Muscle of back (tissue), 11 donors: ENCODE data around the gene COL25A1. TPM values are rescaled to one million over a fixed set of nuclear protein-coding genes. Genes with fewer than 3 reads are reported as not detected.
"Not testable (repeated sequence)": the region's sequence is repeated elsewhere in the genome, so short reads cannot be mapped to it uniquely, and the experiment has no call there.

ENCODE experiments used
- DNase-seq, 3 donors: peaks; one replicate each; pipeline versions ENCODE4 v3.0.0 to v3.0.0-alpha.2; 2013
- polyA plus RNA-seq, 10 donors: library from polyadenylated mRNA; unstranded; fragments of 120-200 nt; gene quantifications; one replicate each; pipeline ENCODE4 v1.2.1, GENCODE V29; 2013; ENCODE audit not compliant: insufficient read length in 10 of 10

Gene COL25A1
- polyA plus RNA-seq, 10 donors = 4.2 to 8.4 (median 4.8) TPM

GRCh38 chr4:109126856-109127255 lies 175.6 kb downstream of the COL25A1 start:
- DNase-seq = no peak

GRCh38 chr4:109125084-109125483 lies 177.4 kb downstream of the COL25A1 start:
- no peak for DNase-seq

GRCh38 chr4:109123951-109124350 lies 178.5 kb downstream of the COL25A1 start:
- no peak for DNase-seq

- no peak for DNase-seq
Observed at GRCh38 chr4:109121561-109121960, 180.9 kb downstream of the COL25A1 start.

- DNase-seq = no peak
Observed at GRCh38 chr4:109119852-109120251, 182.6 kb downstream of the COL25A1 start.

- DNase-seq = no peak
Observed at GRCh38 chr4:109118635-109119034, 183.8 kb downstream of the COL25A1 start.

GRCh38 chr4:109114501-109114900 lies 188.0 kb downstream of the COL25A1 start:
- no peak for DNase-seq

GRCh38 chr4:109113521-109113920 lies 188.9 kb downstream of the COL25A1 start:
- peak in 2 of 3 donors; percentile 27 to 54 for DNase-seq

GRCh38 chr4:109111031-109111430 lies 191.4 kb downstream of the COL25A1 start:
- DNase-seq = no peak

GRCh38 chr4:109108215-109108614 lies 194.2 kb downstream of the COL25A1 start:
- DNase-seq = not testable (repeated sequence)

- DNase-seq = no peak
Observed at GRCh38 chr4:109094056-109094455, 208.4 kb downstream of the COL25A1 start.

GRCh38 chr4:109091727-109092409 lies 210.6 kb downstream of the COL25A1 start:
- DNase-seq = no peak

GRCh38 chr4:109083911-109084310 lies 218.5 kb downstream of the COL25A1 start:
- DNase-seq = no peak

GRCh38 chr4:109079731-109080130 lies 222.7 kb downstream of the COL25A1 start:
- no peak for DNase-seq

- no peak for DNase-seq
Observed at GRCh38 chr4:109079201-109079600, 223.3 kb downstream of the COL25A1 start.

GRCh38 chr4:109078724-109079123 lies 223.7 kb downstream of the COL25A1 start:
- peak in 2 of 3 donors; percentile 59 to 80 for DNase-seq

GRCh38 chr4:109077505-109077904 lies 225.0 kb downstream of the COL25A1 start:
- no peak for DNase-seq

- DNase-seq = not testable (repeated sequence)
Observed at GRCh38 chr4:109076709-109077108, 225.7 kb downstream of the COL25A1 start.

GRCh38 chr4:109075621-109076020 lies 226.8 kb downstream of the COL25A1 start:
- no peak for DNase-seq

GRCh38 chr4:109072595-109072994 lies 229.9 kb downstream of the COL25A1 start:
- peak in 1 of 3 donors; percentile 73 for DNase-seq

- not testable (repeated sequence) for DNase-seq
Observed at GRCh38 chr4:109070677-109071076, 231.8 kb downstream of the COL25A1 start.

- peak; percentile 71 to 94 (median 87) for DNase-seq
Observed at GRCh38 chr4:109067508-109068235, 234.8 kb downstream of the COL25A1 start.

GRCh38 chr4:109065006-109065405 lies 237.5 kb downstream of the COL25A1 start:
- peak in 1 of 3 donors; percentile 37 for DNase-seq
